Cardiac fibroblast (primary cell): ENCODE data around the gene ACHE.

Source experiments
- DNase-seq, 2 donors: peaks; one replicate each; pipeline versions ENCODE4 v3.0.0 to v3.0.0-alpha.2; 2010; ENCODE audit warnings: low read depth in 2 of 2
- H3K4me3 ChIP-seq, 2 donors: replicated peaks in 1 of 2; 1 replicate in 1 of 2; 2 replicates in 1 of 2; pipeline ENCODE4 v1.5.1; 2011; ENCODE audit warnings: low read depth in 2 of 2, low read length in 2 of 2, mild to moderate bottlenecking in 2 of 2, moderate library complexity in 1 of 2
- CTCF ChIP-seq: IDR thresholded peaks from one replicate; pipeline ENCODE4 v1.5.1; 2011; ENCODE audit warnings: low read depth, mild to moderate bottlenecking, low read length, inconsistent platforms

ACHE gene

GRCh38 chr7:100891568-100892247 is 4.0 kb downstream of the ACHE start:
- no peak overlapping the region for H3K4me3 ChIP-seq
- TF ChIP-seq CTCF, result no peak
- peak in 1 of 2 donors; percentile 66 for DNase-seq

GRCh38 chr7:100890653-100891567 is 4.8 kb downstream of the ACHE start:
- peak overlapping the region; percentile 46 to 56 for H3K4me3 ChIP-seq
- no peak for TF ChIP-seq CTCF
- no peak for DNase-seq

GRCh38 chr7:100888988-100889750 is 6.5 kb downstream of the ACHE start, which contains the start of gene UFSP1:
Gene UFSP1 (minus strand): TSS chr7:100889715. CDS start chr7:100889271, 444 bp downstream.
- TF ChIP-seq CTCF, result no peak
- peak within 1 kb of the TSS; percentile 57 to 69 for H3K4me3 ChIP-seq
- DNase-seq, result no peak

- no peak for TF ChIP-seq CTCF
- H3K4me3 ChIP-seq, result peak overlapping the region; percentile 57 to 69
- no peak for DNase-seq
Observed at GRCh38 chr7:100888291-100888987, 7.2 kb downstream of the ACHE start.

GRCh38 chr7:100887516-100888290 is 8.0 kb downstream of the ACHE start:
- DNase-seq, result no peak
- no peak for TF ChIP-seq CTCF
- no peak overlapping the region for H3K4me3 ChIP-seq
